Tibial nerve (tissue), 4 donors: ENCODE results near the gene SGO2. TPM values are rescaled to one million over a fixed set of nuclear protein-coding genes. Genes with fewer than 3 reads are reported as not detected.

Experiments
- DNase-seq, 2 donors: peaks; one replicate each; pipeline ENCODE4 v3.0.0-alpha.2; 2019; ENCODE audit warnings: low spot score in 2 of 2
- H3K27ac ChIP-seq, 4 donors: fragments of 200-600 bp; sonication (generic) in 3 of 4; one replicate each; pipeline ENCODE4 v1.5.1; 2017 to 2019; ENCODE audit warnings: mild to moderate bottlenecking in 1 of 4
- H3K27me3 ChIP-seq, 2 donors: fragments of 200-600 bp; sonication (generic) in 1 of 2; one replicate each; pipeline versions ENCODE4 v1.5.1 to v1.6.0; 2017 to 2019
- H3K36me3 ChIP-seq, 3 donors: fragments of 200-600 bp; sonication (generic); one replicate each; pipeline ENCODE4 v1.5.1; 2018 to 2019
- H3K4me1 ChIP-seq, 4 donors: fragments of 200-600 bp; sonication (generic) in 3 of 4; one replicate each; pipeline ENCODE4 v1.5.1; 2017 to 2019
- H3K4me3 ChIP-seq, 4 donors: fragments of 200-600 bp; sonication (generic) in 3 of 4; one replicate each; pipeline ENCODE4 v1.5.1; 2017 to 2019; ENCODE audit warnings: mild to moderate bottlenecking in 1 of 4, moderate library complexity in 1 of 4
- H3K9me3 ChIP-seq, 4 donors: fragments of 200-600 bp; sonication (generic) in 3 of 4; one replicate each; pipeline ENCODE4 v1.5.1; 2017 to 2019
- EP300 ChIP-seq, 2 donors: sonication (generic); formaldehyde crosslinking; IDR thresholded peaks; one replicate each; pipeline ENCODE4 v1.6.1; 2017; ENCODE audit warnings: antibody characterized with exemption in 2 of 2, mild to moderate bottlenecking in 1 of 2
- POLR2A ChIP-seq, 2 donors: fragments of 450-650 bp; IDR thresholded peaks; one replicate each; pipeline ENCODE4 v1.6.1; 2017; ENCODE audit warnings: antibody characterized with exemption in 2 of 2, mild to moderate bottlenecking in 2 of 2, moderate library complexity in 2 of 2
- WGBS, 2 donors: methylation state at CpG; one replicate each; pipeline ENCODE4 v1.1.5; 2018; 5-methylcytosine and 5-hydroxymethylcytosine counted together
- total RNA-seq, 4 donors: library from RNA; depleted of rRNA; stranded (reverse); fragments of >200 nt; gene quantifications; one replicate each; pipeline ENCODE4 v1.1.0, GENCODE V29; 2016
- TF ChIP-seq, protein P1 (sequence below), 5 experiments: fragments of 200-600 bp in 3 of 5; fragments of 450-650 bp in 2 of 5; sonication (generic) in 3 of 5; IDR thresholded peaks; one replicate each; pipeline ENCODE4 v1.5.1; 2016 to 2019; ENCODE audit warnings: antibody characterized with exemption in 5 of 5, mild to moderate bottlenecking in 3 of 5, moderate library complexity in 2 of 5

The SGO2 gene, protein sequence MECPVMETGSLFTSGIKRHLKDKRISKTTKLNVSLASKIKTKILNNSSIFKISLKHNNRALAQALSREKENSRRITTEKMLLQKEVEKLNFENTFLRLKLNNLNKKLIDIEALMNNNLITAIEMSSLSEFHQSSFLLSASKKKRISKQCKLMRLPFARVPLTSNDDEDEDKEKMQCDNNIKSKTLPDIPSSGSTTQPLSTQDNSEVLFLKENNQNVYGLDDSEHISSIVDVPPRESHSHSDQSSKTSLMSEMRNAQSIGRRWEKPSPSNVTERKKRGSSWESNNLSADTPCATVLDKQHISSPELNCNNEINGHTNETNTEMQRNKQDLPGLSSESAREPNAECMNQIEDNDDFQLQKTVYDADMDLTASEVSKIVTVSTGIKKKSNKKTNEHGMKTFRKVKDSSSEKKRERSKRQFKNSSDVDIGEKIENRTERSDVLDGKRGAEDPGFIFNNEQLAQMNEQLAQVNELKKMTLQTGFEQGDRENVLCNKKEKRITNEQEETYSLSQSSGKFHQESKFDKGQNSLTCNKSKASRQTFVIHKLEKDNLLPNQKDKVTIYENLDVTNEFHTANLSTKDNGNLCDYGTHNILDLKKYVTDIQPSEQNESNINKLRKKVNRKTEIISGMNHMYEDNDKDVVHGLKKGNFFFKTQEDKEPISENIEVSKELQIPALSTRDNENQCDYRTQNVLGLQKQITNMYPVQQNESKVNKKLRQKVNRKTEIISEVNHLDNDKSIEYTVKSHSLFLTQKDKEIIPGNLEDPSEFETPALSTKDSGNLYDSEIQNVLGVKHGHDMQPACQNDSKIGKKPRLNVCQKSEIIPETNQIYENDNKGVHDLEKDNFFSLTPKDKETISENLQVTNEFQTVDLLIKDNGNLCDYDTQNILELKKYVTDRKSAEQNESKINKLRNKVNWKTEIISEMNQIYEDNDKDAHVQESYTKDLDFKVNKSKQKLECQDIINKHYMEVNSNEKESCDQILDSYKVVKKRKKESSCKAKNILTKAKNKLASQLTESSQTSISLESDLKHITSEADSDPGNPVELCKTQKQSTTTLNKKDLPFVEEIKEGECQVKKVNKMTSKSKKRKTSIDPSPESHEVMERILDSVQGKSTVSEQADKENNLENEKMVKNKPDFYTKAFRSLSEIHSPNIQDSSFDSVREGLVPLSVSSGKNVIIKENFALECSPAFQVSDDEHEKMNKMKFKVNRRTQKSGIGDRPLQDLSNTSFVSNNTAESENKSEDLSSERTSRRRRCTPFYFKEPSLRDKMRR
- total RNA-seq, result 1 to 10 TPM; 1.5 to 6.3 (median 4.5) TPM

DNA sequence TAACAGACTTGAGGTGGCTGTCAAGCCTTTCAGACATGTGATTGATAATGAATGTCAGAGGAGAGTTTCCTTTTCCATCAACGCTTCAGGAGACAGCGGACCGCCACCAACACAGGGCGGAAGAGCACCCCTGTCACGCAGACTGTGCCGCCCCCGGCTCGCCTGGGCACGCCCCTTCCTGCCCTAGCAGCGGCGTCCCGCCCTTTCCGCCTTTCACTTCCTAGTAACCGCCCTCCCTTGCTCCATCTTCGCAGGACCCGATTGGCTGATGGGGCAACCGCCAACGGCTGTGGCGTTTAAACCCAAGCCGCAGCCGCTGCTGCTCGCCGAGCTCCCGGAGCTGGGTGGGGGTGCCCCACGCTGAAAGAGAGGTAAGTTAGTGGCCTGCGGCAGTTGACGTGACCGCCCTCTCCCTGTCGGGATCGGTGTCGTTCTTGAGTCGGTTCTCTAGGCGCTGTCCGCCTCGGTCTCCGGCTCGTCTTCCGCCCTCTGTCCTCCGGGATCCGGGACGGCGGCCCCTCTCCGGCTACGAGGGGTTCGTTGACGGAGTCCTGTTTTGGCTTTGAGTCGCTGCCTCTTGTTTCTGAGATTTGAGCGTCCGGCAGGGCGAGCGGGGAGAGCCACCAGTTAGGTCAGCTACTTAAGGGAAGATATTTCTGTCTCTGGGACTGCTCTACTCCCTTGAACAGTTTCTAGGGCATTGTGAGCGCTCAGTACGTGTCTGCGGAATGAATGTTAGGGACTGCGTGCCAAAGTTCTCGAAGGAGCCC lies at the start of gene SGO2:
Gene SGO2 (plus strand): TSS at position 326 of the 770 bp plus-strand sequence. CDS start 6,769 bp downstream, outside the sequence.
- peaks cover 0 to 13% (median 6%) of the 10 kb centered on the region in 4 donors for H3K4me1 ChIP-seq
- no peaks in the 10 kb centered on the region for H3K36me3 ChIP-seq
- no peaks in the 10 kb centered on the region for H3K9me3 ChIP-seq
- H3K27ac ChIP-seq, result peak within 1 kb of the TSS in 3 of 4 donors; percentile 12 to 73 (median 63)
- H3K27me3 ChIP-seq, result peaks cover 0 to 5% of the 10 kb centered on the region in 2 donors
- peak; percentile 54 to 65 for TF ChIP-seq POLR2A (IDR thresholded peaks at IDR 0.05)
- peak; percentile 66 to 89 for TF ChIP-seq EP300 (IDR thresholded peaks at IDR 0.05)
- TF ChIP-seq, protein P1, sequence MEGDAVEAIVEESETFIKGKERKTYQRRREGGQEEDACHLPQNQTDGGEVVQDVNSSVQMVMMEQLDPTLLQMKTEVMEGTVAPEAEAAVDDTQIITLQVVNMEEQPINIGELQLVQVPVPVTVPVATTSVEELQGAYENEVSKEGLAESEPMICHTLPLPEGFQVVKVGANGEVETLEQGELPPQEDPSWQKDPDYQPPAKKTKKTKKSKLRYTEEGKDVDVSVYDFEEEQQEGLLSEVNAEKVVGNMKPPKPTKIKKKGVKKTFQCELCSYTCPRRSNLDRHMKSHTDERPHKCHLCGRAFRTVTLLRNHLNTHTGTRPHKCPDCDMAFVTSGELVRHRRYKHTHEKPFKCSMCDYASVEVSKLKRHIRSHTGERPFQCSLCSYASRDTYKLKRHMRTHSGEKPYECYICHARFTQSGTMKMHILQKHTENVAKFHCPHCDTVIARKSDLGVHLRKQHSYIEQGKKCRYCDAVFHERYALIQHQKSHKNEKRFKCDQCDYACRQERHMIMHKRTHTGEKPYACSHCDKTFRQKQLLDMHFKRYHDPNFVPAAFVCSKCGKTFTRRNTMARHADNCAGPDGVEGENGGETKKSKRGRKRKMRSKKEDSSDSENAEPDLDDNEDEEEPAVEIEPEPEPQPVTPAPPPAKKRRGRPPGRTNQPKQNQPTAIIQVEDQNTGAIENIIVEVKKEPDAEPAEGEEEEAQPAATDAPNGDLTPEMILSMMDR (IDR thresholded peaks at IDR 0.05), result peak in 1 of 5 experiments; percentile 6
- WGBS, 2 donors, result 0 to 1% methylated on average over 29 to 53 of the region's 56 CpGs
- DNase-seq, result peak; percentile 85 to 90
- H3K4me3 ChIP-seq, result peak within 1 kb of the TSS; percentile 58 to 81 (median 64)

- Histone ChIP-seq H3K4me3 (no peak overlapping the region), H3K9me3 (no peaks in the 10 kb centered on the region), H3K27ac (peak overlapping the region in 3 of 4 donors; percentile 1 to 76 (median 36)), H3K27me3 (no peaks in the 10 kb centered on the region), H3K4me1 (peaks cover 0 to 27% (median 5%) of the 10 kb centered on the region in 4 donors), H3K36me3 (peaks cover 2 to 67% (median 6%) of the 10 kb centered on the region in 3 donors)
- no peak for TF ChIP-seq POLR2A (IDR thresholded peaks at IDR 0.05)
- TF ChIP-seq EP300 (IDR thresholded peaks at IDR 0.05), result no peak
- TF ChIP-seq, protein P1 (IDR thresholded peaks at IDR 0.05), result no peak
- WGBS, 2 donors, result 48 to 50% methylated on average over 8 of the region's 8 CpGs
- no peak for DNase-seq
Measured at GRCh38 chr2:200476836-200477235, 49.2 kb upstream of the SGO2 start.

DNA sequence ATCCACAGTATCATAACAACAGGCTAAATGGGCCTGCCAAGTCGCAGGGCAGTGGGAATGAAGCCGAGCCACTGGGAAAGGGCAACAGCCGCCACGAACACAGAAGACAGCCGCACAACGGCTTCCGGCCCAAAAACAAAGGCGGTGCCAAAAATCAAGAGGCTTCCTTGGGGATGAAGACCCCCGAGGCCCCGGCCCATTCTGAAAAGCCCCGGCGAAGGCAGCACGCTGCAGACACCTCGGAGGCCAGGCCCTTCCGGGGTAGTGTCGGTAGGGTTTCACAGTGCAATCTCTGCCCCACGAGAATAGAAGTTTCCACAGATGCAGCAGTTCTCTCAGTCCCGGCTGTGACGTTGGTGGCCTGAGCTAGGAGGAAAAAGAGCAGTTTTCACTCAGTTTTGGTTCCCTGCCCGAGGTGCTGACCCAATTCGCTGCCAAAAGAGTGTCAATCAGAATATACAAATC lies 48.3 kb upstream of the SGO2 start:
- Histone ChIP-seq H3K27ac (peak overlapping the region in 2 of 4 donors; percentile 36 to 76), H3K36me3 (peaks cover 2 to 59% (median 6%) of the 10 kb centered on the region in 3 donors), H3K27me3 (no peaks in the 10 kb centered on the region), H3K4me3 (peak overlapping the region in 1 of 4 donors; percentile 19), H3K9me3 (no peaks in the 10 kb centered on the region), H3K4me1 (peaks cover 0 to 27% (median 5%) of the 10 kb centered on the region in 4 donors)
- peak; percentile 65 to 78 for DNase-seq
- 59 to 68% methylated on average over 14 to 21 of the region's 21 CpGs for WGBS, 2 donors
- TF ChIP-seq, protein P1 (IDR thresholded peaks at IDR 0.05), result no peak
- no peak for TF ChIP-seq POLR2A (IDR thresholded peaks at IDR 0.05)
- no peak for TF ChIP-seq EP300 (IDR thresholded peaks at IDR 0.05)

GRCh38 chr2:200479692-200480265 lies 46.2 kb upstream of the SGO2 start:
- no peak for DNase-seq
- Histone ChIP-seq H3K27ac (peak overlapping the region in 2 of 4 donors; percentile 42 to 68), H3K9me3 (no peaks in the 10 kb centered on the region), H3K4me3 (no peak overlapping the region), H3K36me3 (peaks cover 0 to 39% (median 3%) of the 10 kb centered on the region in 3 donors), H3K27me3 (no peaks in the 10 kb centered on the region), H3K4me1 (peaks cover 0 to 31% (median 5%) of the 10 kb centered on the region in 4 donors)
- WGBS, 2 donors, result 36 to 45% methylated on average over 8 of the region's 8 CpGs
- no peak for TF ChIP-seq POLR2A (IDR thresholded peaks at IDR 0.05)
- peak in 1 of 2 donors; percentile 44 for TF ChIP-seq EP300 (IDR thresholded peaks at IDR 0.05)
